Panc1 (cell line): Measurements from ENCODE around the gene LRMDA.

Source experiments
- CTCF ChIP-seq: fragments of 450-650 bp; IDR thresholded peaks from 2 replicates; pipeline ENCODE4 v1.5.1; 2017; ENCODE audit warnings: mild to moderate bottlenecking
- POLR2AphosphoS5 ChIP-seq: IDR thresholded peaks from 2 replicates; pipeline ENCODE4 v1.6.1; 2012; ENCODE audit warnings: mild to moderate bottlenecking, low read depth, low read length, moderate library complexity
- SIN3A ChIP-seq: IDR thresholded peaks from 2 replicates; pipeline ENCODE4 v1.6.1; 2012; ENCODE audit warnings: low read depth, mild to moderate bottlenecking, low read length, moderate library complexity, borderline replicate concordance; ENCODE audit not compliant: insufficient read depth
- TCF7L2 ChIP-seq: IDR thresholded peaks from 2 replicates; pipeline ENCODE4 v1.6.1; 2011; ENCODE audit warnings: mild to moderate bottlenecking, low read depth, low read length, inconsistent platforms

GRCh38 chr10:76338187-76338586 is 906.8 kb downstream of the LRMDA start:
- TF ChIP-seq SIN3A (no peak), POLR2AphosphoS5 (no peak), CTCF (no peak), TCF7L2 (no peak)
